HEK293T (cell line): Measurements from ENCODE around the gene FBXL20.
"Not testable (repeated sequence)": the region's sequence is repeated elsewhere in the genome, so short reads cannot be mapped to it uniquely, and the experiment has no call there.

Source experiments
- BHLHE40 ChIP-seq: fragments of 450-650 bp; IDR thresholded peaks from 2 replicates; pipeline ENCODE4 v1.6.1; 2016; ENCODE audit warnings: mild to moderate bottlenecking, moderate library complexity, borderline replicate concordance
- ELF4 ChIP-seq: fragments of 450-650 bp; IDR thresholded peaks from 2 replicates; pipeline ENCODE4 v1.6.1; 2017; ENCODE audit warnings: antibody characterized with exemption
- FOXA1 ChIP-seq: fragments of 450-650 bp; IDR thresholded peaks from 2 replicates; pipeline ENCODE4 v1.6.1; 2016; ENCODE audit warnings: mild to moderate bottlenecking
- FOXK2 ChIP-seq: fragments of 450-650 bp; IDR thresholded peaks from 2 replicates; pipeline ENCODE4 v1.6.1; 2016; ENCODE audit warnings: mild to moderate bottlenecking
- FOXM1 ChIP-seq: fragments of 450-650 bp; IDR thresholded peaks from 2 replicates; pipeline ENCODE4 v1.6.1; 2017; ENCODE audit warnings: mild to moderate bottlenecking, borderline replicate concordance
- HDGF ChIP-seq: fragments of 450-650 bp; IDR thresholded peaks from 2 replicates; pipeline ENCODE4 v1.6.1; 2017; ENCODE audit warnings: antibody characterized with exemption, borderline replicate concordance
- LEF1 ChIP-seq: fragments of 450-650 bp; IDR thresholded peaks from 2 replicates; pipeline ENCODE4 v1.6.1; 2017; ENCODE audit warnings: mild to moderate bottlenecking, borderline replicate concordance
- NFRKB ChIP-seq: fragments of 450-650 bp; IDR thresholded peaks from 2 replicates; pipeline ENCODE4 v1.6.1; 2016; ENCODE audit warnings: mild to moderate bottlenecking, moderate library complexity
- SP1 ChIP-seq: fragments of 450-650 bp; IDR thresholded peaks from 2 replicates; pipeline ENCODE4 v1.6.1; 2017
- SUZ12 ChIP-seq: fragments of 450-650 bp; IDR thresholded peaks from 2 replicates; pipeline ENCODE4 v1.6.1; 2016; ENCODE audit warnings: mild to moderate bottlenecking
- TARDBP ChIP-seq: fragments of 450-650 bp; IDR thresholded peaks from 2 replicates; pipeline ENCODE4 v1.6.1; 2016

DNA sequence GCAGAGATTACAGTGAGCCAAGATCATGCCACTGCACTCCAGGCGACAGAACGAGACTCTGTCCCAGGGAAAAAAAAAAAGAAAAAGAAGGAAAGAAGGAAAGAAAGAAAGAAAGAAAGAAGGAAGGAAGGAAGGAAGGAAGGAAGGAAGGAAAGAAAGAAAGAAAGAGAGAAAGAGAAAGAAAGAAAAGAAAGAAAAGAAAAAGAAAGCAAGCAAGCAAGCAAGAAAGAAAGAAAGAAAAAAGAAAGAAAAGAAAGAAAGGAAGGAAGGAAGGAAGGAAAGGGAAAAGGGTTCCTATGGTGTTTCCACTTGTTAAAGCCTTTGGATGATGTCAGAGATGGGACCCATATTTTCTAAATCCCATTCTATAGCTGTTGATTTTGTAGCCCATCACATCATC, 38.4 kb upstream of the FBXL20 start:
- not testable (repeated sequence) for TF ChIP-seq FOXK2, FOXM1, SP1, BHLHE40, SUZ12, TARDBP, HDGF, FOXA1, LEF1, NFRKB, ELF4
